Calu3 (cell line): ENCODE measurements around the gene CD38. TPM values are rescaled to one million over a fixed set of nuclear protein-coding genes. Genes with fewer than 3 reads are reported as not detected.

Experiments used
- BruUV-seq: library from RNA; stranded (reverse); fragments of 400-500 nt; replicated peaks from 2 replicates; lab custom pipeline; 2021; lab: Mats Ljungman, UMichigan
- CTCF ChIA-PET: fragments of 300-600 bp; sonication (Branson Sonifier 250); formaldehyde crosslinking; loops from one replicate; lab custom pipeline; 2022; ENCODE audit warnings: antibody characterized with exemption; lab: Charles Lee
- DNase-seq: peaks from one replicate; pipeline ENCODE4 v3.0.0; 2022
- H3K27ac Mint-ChIP-seq: one replicate; pipeline ENCODE4 v1.8.0; 2022; ENCODE audit warnings: mixed read lengths; ENCODE audit not compliant: unreplicated experiment
- H3K27me3 Mint-ChIP-seq: one replicate; pipeline ENCODE4 v1.8.0; 2022; ENCODE audit warnings: mixed read lengths; ENCODE audit not compliant: unreplicated experiment
- H3K36me3 Mint-ChIP-seq: one replicate; pipeline ENCODE4 v1.8.0; 2022; ENCODE audit warnings: mild to moderate bottlenecking, moderate library complexity, mixed read lengths; ENCODE audit not compliant: insufficient read depth, unreplicated experiment
- H3K4me1 Mint-ChIP-seq: one replicate; pipeline ENCODE4 v1.8.0; 2022; ENCODE audit warnings: mild to moderate bottlenecking, low read depth, mixed read lengths; ENCODE audit not compliant: unreplicated experiment
- H3K4me3 Mint-ChIP-seq: one replicate; pipeline ENCODE4 v1.8.0; 2022; ENCODE audit warnings: mild to moderate bottlenecking, low read depth, moderate library complexity, mixed read lengths; ENCODE audit not compliant: unreplicated experiment
- H3K9me3 Mint-ChIP-seq: one replicate; pipeline ENCODE4 v1.8.0; 2022; ENCODE audit warnings: low read depth, mixed read lengths; ENCODE audit not compliant: unreplicated experiment
- CTCF ChIP-seq: fragments of 200-600 bp; IDR thresholded peaks from one replicate; pipeline ENCODE4 v1.8.0; 2022; ENCODE audit warnings: antibody characterized with exemption; ENCODE audit not compliant: unreplicated experiment
- intact Hi-C: fragments of 100-400 bp; cut with micrococcal nuclease; formaldehyde crosslinking; loops from one replicate; pipeline ENCODE4 v1.10.0; 2022; ENCODE audit not compliant: unreplicated experiment
- total RNA-seq: library from RNA; stranded (reverse); gene quantifications from 2 replicates; pipeline ENCODE4 v1.2.3, GENCODE V29; 2022

CD38 gene
- total RNA-seq, 1 experiment from 2014 or later, result 3.4 TPM

- DNase-seq, result no peak
- no peak overlapping the region for H3K27ac Mint-ChIP-seq
- TF ChIP-seq CTCF, result no peak
- CTCF ChIA-PET, result no interaction called here
- BruUV-seq, result no TSS peak
- no peak overlapping the region for H3K4me3 Mint-ChIP-seq
- intact Hi-C loops, result no loop called here
- no peaks in the 10 kb centered on the region for H3K36me3 Mint-ChIP-seq
- H3K27me3 Mint-ChIP-seq, result no peaks in the 10 kb centered on the region
- no peaks in the 10 kb centered on the region for H3K9me3 Mint-ChIP-seq
- no peaks in the 10 kb centered on the region for H3K4me1 Mint-ChIP-seq
Measured at GRCh38 chr4:15847746-15848145, 69.6 kb downstream of the CD38 start.

- TF ChIP-seq CTCF, result no peak
Measured at GRCh38 chr4:15848191-15848842, 70.2 kb downstream of the CD38 start.

GRCh38 chr4:15851969-15852368, 73.8 kb downstream of the CD38 start:
- CTCF ChIA-PET, result interaction anchor here (0.5 kb wide), 1 partner anchor 123 kb away, joined by 5 read pairs; no protein-coding TSS in a partner anchor
- no peak overlapping the region for H3K27ac Mint-ChIP-seq
- H3K9me3 Mint-ChIP-seq, result no peaks in the 10 kb centered on the region
- H3K4me3 Mint-ChIP-seq, result no peak overlapping the region
- TF ChIP-seq CTCF, result no peak
- H3K4me1 Mint-ChIP-seq, result no peaks in the 10 kb centered on the region
- no peak for DNase-seq
- intact Hi-C loops, result no loop called here
- no peaks in the 10 kb centered on the region for H3K27me3 Mint-ChIP-seq
- H3K36me3 Mint-ChIP-seq, result no peaks in the 10 kb centered on the region
- no TSS peak for BruUV-seq

More at GRCh38 chr4:15848191-15848842, 70.2 kb downstream of the CD38 start:
- CTCF ChIA-PET, result no interaction called here
- H3K9me3 Mint-ChIP-seq, result no peaks in the 10 kb centered on the region
- no peaks in the 10 kb centered on the region for H3K27me3 Mint-ChIP-seq
- DNase-seq, result no peak
- no peak overlapping the region for H3K27ac Mint-ChIP-seq
- BruUV-seq, result no TSS peak
- H3K4me3 Mint-ChIP-seq, result no peak overlapping the region
- H3K36me3 Mint-ChIP-seq, result no peaks in the 10 kb centered on the region
- H3K4me1 Mint-ChIP-seq, result no peaks in the 10 kb centered on the region
- intact Hi-C loops, result no loop called here

GRCh38 chr4:15852524-15852923, 74.4 kb downstream of the CD38 start:
- CTCF ChIA-PET, result no interaction called here

More at GRCh38 chr4:15852524-15852923, 74.4 kb downstream of the CD38 start:
- no TSS peak for BruUV-seq
- Mint-ChIP-seq H3K4me1 (no peaks in the 10 kb centered on the region), H3K36me3 (no peaks in the 10 kb centered on the region), H3K4me3 (no peak overlapping the region), H3K9me3 (no peaks in the 10 kb centered on the region), H3K27me3 (no peaks in the 10 kb centered on the region), H3K27ac (no peak overlapping the region)
- TF ChIP-seq CTCF, result no peak
- intact Hi-C loops, result no loop called here
- DNase-seq, result no peak
